Posterior vena cava (tissue), 2 donors: ENCODE results near the gene MRPS2. TPM values are rescaled to one million over a fixed set of nuclear protein-coding genes. Genes with fewer than 3 reads are reported as not detected.
A peak's percentile ranks its signal among the peaks of the same experiment; 100 is the strongest.

ENCODE experiments used
- DNase-seq: peaks from one replicate; pipeline ENCODE4 v3.0.0-alpha.2; 2020; ENCODE audit warnings: low spot score
- intact Hi-C, 2 donors: fragments of 100-400 bp; cut with DNase I; formaldehyde crosslinking; loops; one replicate each; pipeline versions ENCODE4 v1.14.1 to v1.14.2; 2022 to 2023
- total RNA-seq, 2 donors: library from RNA; stranded (reverse); fragmentation: NEBNext Ultra II Directional; extraction: Animal tissue kit (Norgen Biotek cat#: 25700); gene quantifications; one replicate each; pipeline ENCODE4 v1.2.1, GENCODE V29; 2021
- donor health status: DM: yes; HTN: yes; CAD: no.
- donor health status: DM: yes; HTN: yes; CAD: no.

Gene MRPS2
- total RNA-seq, 2 donors from 2014 or later, result 15.9 to 16.3 TPM

- DNase-seq, result no peak
- intact Hi-C loops, result no loop called here
Observed at GRCh38 chr9:135479469-135480052, 20.9 kb upstream of the MRPS2 start, which contains the start of gene PPP1R26. Gene PPP1R26, plus strand, starts transcription at chr9:135479782. Its CDS starts 4,729 bp downstream, at chr9:135484511.

- intact Hi-C loops, result no loop called here
- no peak for DNase-seq
Observed at GRCh38 chr9:135480071-135480939, 20.2 kb upstream of the MRPS2 start.

GRCh38 chr9:135480940-135481310 lies 19.6 kb upstream of the MRPS2 start:
- no peak for DNase-seq
- intact Hi-C loops, result no loop called here

- DNase-seq, result no peak
- intact Hi-C loops, result no loop called here
Observed at GRCh38 chr9:135482015-135482754, 18.3 kb upstream of the MRPS2 start.

GRCh38 chr9:135484460-135485277 lies 15.8 kb upstream of the MRPS2 start:
- DNase-seq, result no peak
- intact Hi-C loops, result no loop called here

GRCh38 chr9:135485385-135485784 lies 15.1 kb upstream of the MRPS2 start:
- no peak for DNase-seq
- intact Hi-C loops, result no loop called here

- intact Hi-C loops, result no loop called here
Observed at GRCh38 chr9:135485832-135486231, 14.7 kb upstream of the MRPS2 start.

GRCh38 chr9:135486267-135487065 lies 14.0 kb upstream of the MRPS2 start:
- DNase-seq, result no peak
- intact Hi-C loops, result no loop called here

More at GRCh38 chr9:135485832-135486231, 14.7 kb upstream of the MRPS2 start:
- no peak for DNase-seq

GRCh38 chr9:135487281-135488012 lies 13.0 kb upstream of the MRPS2 start:
- DNase-seq, result no peak
- intact Hi-C loops, result no loop called here

- no peak for DNase-seq
- intact Hi-C loops, result no loop called here
Observed at GRCh38 chr9:135488013-135488330, 12.5 kb upstream of the MRPS2 start.

GRCh38 chr9:135488527-135488926 lies 12.0 kb upstream of the MRPS2 start:
- no peak for DNase-seq
- intact Hi-C loops, result no loop called here

- DNase-seq, result no peak
- intact Hi-C loops, result no loop called here
Observed at GRCh38 chr9:135489188-135489906, 11.1 kb upstream of the MRPS2 start.

GRCh38 chr9:135490166-135490870 lies 10.2 kb upstream of the MRPS2 start:
- intact Hi-C loops, result no loop called here
- no peak for DNase-seq

- DNase-seq, result no peak
- intact Hi-C loops, result no loop called here
Observed at GRCh38 chr9:135490980-135491464, 9.5 kb upstream of the MRPS2 start.

GRCh38 chr9:135491764-135492163 lies 8.7 kb upstream of the MRPS2 start:
- intact Hi-C loops, result no loop called here
- DNase-seq, result no peak

- intact Hi-C loops, result no loop called here
- DNase-seq, result peak; percentile 66
Observed at GRCh38 chr9:135492886-135493669, 7.4 kb upstream of the MRPS2 start.
